Liver (tissue), 9 donors: ENCODE measurements around the gene ABCA1. TPM values are rescaled to one million over a fixed set of nuclear protein-coding genes. Genes with fewer than 3 reads are reported as not detected.
A peak's percentile ranks its signal among the peaks of the same experiment; 100 is the strongest.

Experiments used
- DNase-seq: peaks from one replicate; pipeline ENCODE4 v3.0.0-alpha.2; 2017; ENCODE audit warnings: low spot score
- H3K27ac ChIP-seq, 2 donors: one replicate each; pipeline ENCODE4 v1.7.0; 2013; ENCODE audit warnings: inconsistent platforms in 2 of 2, low read length in 2 of 2, control low read depth in 1 of 2, low read depth in 1 of 2, mild to moderate bottlenecking in 1 of 2
- H3K27me3 ChIP-seq, 4 donors: one replicate each; pipeline versions ENCODE4 v1.6.1 to v1.7.0; 2013; ENCODE audit warnings: low read length in 3 of 4, inconsistent platforms in 1 of 4, mild to moderate bottlenecking in 1 of 4, moderate library complexity in 1 of 4; ENCODE audit not compliant: control insufficient read depth in 4 of 4, insufficient read depth in 4 of 4
- H3K36me3 ChIP-seq, 4 donors: one replicate each; pipeline versions ENCODE4 v1.6.1 to v1.7.0; 2013; ENCODE audit warnings: low read length in 3 of 4, mild to moderate bottlenecking in 3 of 4, low read depth in 1 of 4, moderate library complexity in 1 of 4; ENCODE audit not compliant: control insufficient read depth in 4 of 4, insufficient read depth in 3 of 4
- H3K4me1 ChIP-seq, 4 donors: one replicate each; pipeline versions ENCODE4 v1.6.1 to v1.7.0; 2013; ENCODE audit warnings: low read length in 3 of 4, mild to moderate bottlenecking in 3 of 4, moderate library complexity in 1 of 4; ENCODE audit not compliant: control insufficient read depth in 4 of 4, insufficient read depth in 4 of 4
- H3K4me3 ChIP-seq, 3 donors: one replicate each; pipeline versions ENCODE4 v1.6.1 to v1.7.0; 2013; ENCODE audit warnings: low read length in 3 of 3, control low read depth in 1 of 3, low read depth in 1 of 3, mild to moderate bottlenecking in 1 of 3
- H3K9ac ChIP-seq, 2 donors: one replicate each; pipeline ENCODE4 v1.7.0; 2013; ENCODE audit warnings: low read length in 2 of 2, mild to moderate bottlenecking in 2 of 2, moderate library complexity in 2 of 2, control low read depth in 1 of 2, low read depth in 1 of 2
- H3K9me3 ChIP-seq, 4 donors: one replicate each; pipeline versions ENCODE4 v1.6.1 to v1.7.0; 2013; ENCODE audit warnings: low read length in 3 of 4; ENCODE audit not compliant: control insufficient read depth in 4 of 4
- CTCF ChIP-seq: fragments of 150-350 bp; IDR thresholded peaks from 2 replicates; pipeline ENCODE4 v1.5.1; 2017; ENCODE audit warnings: improper control_type of control experiment, low read depth, low read length; ENCODE audit not compliant: missing input control
- EGR1 ChIP-seq, 2 donors: IDR thresholded peaks; 2 replicates each; pipeline ENCODE4 v1.6.1; 2016 to 2018; ENCODE audit warnings: antibody characterized with exemption in 2 of 2, low read depth in 2 of 2
- FOXA1 ChIP-seq: IDR thresholded peaks from 2 replicates; pipeline ENCODE4 v1.6.1; 2016; ENCODE audit warnings: antibody characterized with exemption
- FOXA2 ChIP-seq: IDR thresholded peaks from 2 replicates; pipeline ENCODE4 v1.6.1; 2016; ENCODE audit warnings: antibody characterized with exemption
- GABPA ChIP-seq, 2 donors: IDR thresholded peaks in 1 of 2; conservative IDR thresholded peaks in 1 of 2; 2 replicates each; pipeline ENCODE4 v1.6.1; 2016; ENCODE audit warnings: antibody characterized with exemption in 2 of 2, mild to moderate bottlenecking in 1 of 2, moderate library complexity in 1 of 2
- HNF4A ChIP-seq, 2 donors: conservative IDR thresholded peaks; 2 replicates each; pipeline ENCODE4 v1.6.1; 2016; ENCODE audit warnings: antibody characterized with exemption in 2 of 2, mild to moderate bottlenecking in 2 of 2
- HNF4G ChIP-seq: IDR thresholded peaks from 2 replicates; pipeline ENCODE4 v1.6.1; 2016; ENCODE audit warnings: antibody characterized with exemption
- NR2F2 ChIP-seq: IDR thresholded peaks from 2 replicates; pipeline ENCODE4 v1.6.1; 2016; ENCODE audit warnings: antibody characterized with exemption
- RAD21 ChIP-seq, 2 donors: IDR thresholded peaks; 2 replicates each; pipeline ENCODE4 v1.6.1; 2016; ENCODE audit warnings: antibody characterized with exemption in 2 of 2, mild to moderate bottlenecking in 2 of 2
- REST ChIP-seq: IDR thresholded peaks from 2 replicates; pipeline ENCODE4 v1.6.1; 2016; ENCODE audit warnings: antibody characterized with exemption, mild to moderate bottlenecking
- SP1 ChIP-seq: IDR thresholded peaks from 2 replicates; pipeline ENCODE4 v1.6.1; 2018; ENCODE audit warnings: antibody characterized with exemption, mild to moderate bottlenecking
- TAF1 ChIP-seq: conservative IDR thresholded peaks from 2 replicates; pipeline ENCODE4 v1.6.1; 2016; ENCODE audit warnings: antibody characterized with exemption, mild to moderate bottlenecking
- YY1 ChIP-seq: IDR thresholded peaks from 2 replicates; pipeline ENCODE4 v1.6.1; 2016; ENCODE audit warnings: antibody characterized with exemption, mild to moderate bottlenecking
- WGBS: extraction: QIAGEN DNeasy Blood & Tissue Kit; methylation state at CpG from one replicate; pipeline ENCODE4 v1.1.7; 2013; 5-methylcytosine and 5-hydroxymethylcytosine counted together
- polyA plus RNA-seq, 2 donors: library from polyadenylated mRNA; stranded (reverse) in 1 of 2; unstranded in 1 of 2; fragments of 200-250 nt in 1 of 2; fragments of >200 nt in 1 of 2; fragmentation: Nextera tagmentation in 1 of 2; extraction: Ambion mirVana in 1 of 2; gene quantifications; one replicate each; pipeline versions ENCODE4 v1.2.1 to v1.2.3, GENCODE V29; 2013 to 2015
- total RNA-seq, 2 donors: library from RNA; depleted of rRNA; stranded (reverse); fragments of >200 nt; gene quantifications; one replicate each; pipeline ENCODE4 v1.2.3, GENCODE V29; 2014
- TF ChIP-seq, protein P1 (sequence below): IDR thresholded peaks from 2 replicates; pipeline ENCODE4 v1.6.1; 2016; ENCODE audit warnings: antibody characterized with exemption
- donor health status: healthy.
- donor health status: healthy.
- donor health status: healthy.
- donor health status: healthy.
- donor health status: healthy.

ABCA1 gene
- total and polyA plus RNA-seq, 4 donors, result 15.4 to 223 (median 62.9) TPM

DNA sequence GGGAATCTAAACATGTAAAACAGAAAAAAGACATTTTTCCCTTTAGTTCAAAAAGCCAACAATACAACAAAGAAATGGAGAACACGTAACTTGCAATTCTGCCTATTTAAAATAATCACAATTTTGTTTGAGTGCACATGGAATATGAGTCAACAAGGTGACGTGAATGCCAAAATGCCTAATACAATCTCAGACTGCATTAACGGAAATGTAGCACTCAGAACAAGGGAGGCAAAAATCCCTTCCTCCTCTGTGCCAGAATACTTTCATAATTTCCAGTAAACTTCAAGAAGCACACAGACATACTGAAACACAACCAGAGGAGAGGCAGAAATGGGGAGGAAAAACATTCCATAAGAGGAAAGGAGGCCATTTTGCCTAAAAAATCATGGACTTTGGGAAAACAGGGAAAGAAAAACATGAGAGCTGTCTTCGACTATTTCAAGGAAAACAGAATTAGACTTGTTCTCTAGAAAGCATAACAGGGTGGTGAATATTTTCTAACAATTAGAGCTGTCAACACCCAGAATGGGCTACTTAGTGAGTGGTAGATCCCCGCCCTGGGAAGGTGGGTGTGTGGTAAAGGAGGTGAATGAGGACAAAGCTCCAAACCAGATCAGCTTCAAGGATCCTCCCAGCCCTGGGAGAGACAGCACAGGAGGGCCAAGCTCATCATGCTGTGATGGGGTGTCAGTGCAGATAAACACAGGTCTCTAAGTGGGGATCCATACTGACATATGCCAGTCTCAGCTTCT is 48.2 kb downstream of the ABCA1 start:
- TF ChIP-seq TAF1 (no peak), SP1 (no peak), RAD21 (IDR thresholded peaks at IDR 0.05) (no peak), FOXA1 (no peak)
- no peak for DNase-seq
- H3K27ac ChIP-seq, result peak overlapping the region; percentile 2 to 55
- H3K9ac ChIP-seq, result no peak overlapping the region
- no peaks in the 10 kb centered on the region for H3K9me3 ChIP-seq
- H3K4me1 ChIP-seq, result peaks cover 0 to 9% (median 4%) of the 10 kb centered on the region in 4 donors
- no peak overlapping the region for H3K4me3 ChIP-seq
- 83% methylated on average over 5 of the region's 5 CpGs for WGBS
- H3K36me3 ChIP-seq, result peaks cover 14 to 86% (median 75%) of the 10 kb centered on the region in 4 donors
- H3K27me3 ChIP-seq, result no peaks in the 10 kb centered on the region

DNA sequence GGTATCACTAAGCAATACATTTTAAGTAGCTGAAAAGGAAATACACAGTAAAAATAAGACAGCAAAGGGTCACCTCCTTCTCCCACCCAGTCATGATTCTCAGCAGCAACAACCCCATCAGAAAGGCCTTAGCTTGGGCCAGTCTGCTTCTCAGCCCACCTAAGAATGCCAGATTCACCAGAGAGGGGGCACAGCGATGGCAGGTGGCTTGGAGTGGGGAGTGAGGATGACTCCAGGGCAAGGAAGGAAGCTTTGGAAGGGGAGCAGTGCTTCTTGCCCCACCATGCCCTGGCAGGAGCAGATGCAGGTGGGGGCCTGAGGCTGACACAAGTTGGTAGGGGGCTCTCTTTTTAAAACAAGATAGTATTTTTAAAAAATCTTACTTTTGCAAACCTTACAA is 51.4 kb downstream of the ABCA1 start:
- WGBS, result 95% methylated on average over 1 of the region's 1 CpG
- peaks cover 10 to 26% (median 22%) of the 10 kb centered on the region in 4 donors for H3K4me1 ChIP-seq
- no peak overlapping the region for H3K27ac ChIP-seq
- peaks cover 8 to 75% (median 53%) of the 10 kb centered on the region in 4 donors for H3K36me3 ChIP-seq
- TF ChIP-seq EGR1 (IDR thresholded peaks at IDR 0.05; ENCODE audit: low read depth in 2 of 2), result no peak
- H3K9me3 ChIP-seq, result no peaks in the 10 kb centered on the region
- DNase-seq, result no peak
- no peak overlapping the region for H3K4me3 ChIP-seq
- no peaks in the 10 kb centered on the region for H3K27me3 ChIP-seq
- no peak overlapping the region for H3K9ac ChIP-seq

GRCh38 chr9:104875897-104876296 is 52.1 kb downstream of the ABCA1 start:
- Histone ChIP-seq H3K4me3 (no peak overlapping the region), H3K27ac (no peak overlapping the region), H3K36me3 (peaks cover 6 to 74% (median 53%) of the 10 kb centered on the region in 4 donors), H3K4me1 (peaks cover 12 to 33% (median 26%) of the 10 kb centered on the region in 4 donors), H3K27me3 (no peaks in the 10 kb centered on the region), H3K9me3 (no peaks in the 10 kb centered on the region), H3K9ac (no peak overlapping the region)
- TF ChIP-seq CTCF, result no peak
- no peak for TF ChIP-seq EGR1 (IDR thresholded peaks at IDR 0.05; ENCODE audit: low read depth in 2 of 2)
- no peak for TF ChIP-seq HNF4G
- no peak for TF ChIP-seq TAF1
- no peak for TF ChIP-seq SP1
- no peak for TF ChIP-seq YY1
- TF ChIP-seq, protein P1, sequence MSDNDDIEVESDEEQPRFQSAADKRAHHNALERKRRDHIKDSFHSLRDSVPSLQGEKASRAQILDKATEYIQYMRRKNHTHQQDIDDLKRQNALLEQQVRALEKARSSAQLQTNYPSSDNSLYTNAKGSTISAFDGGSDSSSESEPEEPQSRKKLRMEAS, result no peak
- TF ChIP-seq HNF4A (conservative IDR thresholded peaks at IDR 0.05), result no peak
- no peak for TF ChIP-seq NR2F2
- no peak for TF ChIP-seq REST
- no peak for TF ChIP-seq GABPA (IDR thresholded peaks at IDR 0.05 in 1 of 2, conservative IDR thresholded peaks at IDR 0.05 in 1 of 2)
- TF ChIP-seq FOXA2, result no peak
- 97% methylated on average over 4 of the region's 4 CpGs for WGBS
- DNase-seq, result no peak
